GM12878 (cell line): ENCODE results near the gene C5AR1. TPM values are rescaled to one million over a fixed set of nuclear protein-coding genes. Genes with fewer than 3 reads are reported as not detected.

ENCODE experiments used
- BACH1 ChIP-seq: fragments of 450-650 bp; IDR thresholded peaks from 2 replicates; pipeline ENCODE4 v1.6.1; 2017; ENCODE audit warnings: mild to moderate bottlenecking, borderline replicate concordance
- CEBPB ChIP-seq, 2 experiments: fragments of 150-350 bp in 1 of 2; IDR thresholded peaks; 2 replicates each; pipeline ENCODE4 v1.6.1; 2012 to 2014; ENCODE audit warnings: low read depth in 2 of 2, low read length in 2 of 2, borderline replicate concordance in 1 of 2, inconsistent platforms in 1 of 2
- CREB1 ChIP-seq: IDR thresholded peaks from 2 replicates; pipeline ENCODE4 v1.6.1; 2012; ENCODE audit warnings: low read depth, mild to moderate bottlenecking, inconsistent platforms
- CUX1 ChIP-seq: IDR thresholded peaks from 2 replicates; pipeline ENCODE4 v1.6.1; 2012; ENCODE audit warnings: improper control_type of control experiment, low read depth, low read length; ENCODE audit not compliant: insufficient replicate concordance
- E4F1 ChIP-seq: fragments of 450-650 bp; IDR thresholded peaks from 2 replicates; pipeline ENCODE4 v1.6.1; 2018; ENCODE audit warnings: borderline replicate concordance, mild to moderate bottlenecking; ENCODE audit not compliant: partially characterized antibody
- IKZF2 ChIP-seq, 2 experiments: fragments of 450-650 bp; IDR thresholded peaks; 2 replicates each; pipeline ENCODE4 v1.6.1; 2017; ENCODE audit warnings: mild to moderate bottlenecking in 2 of 2, moderate library complexity in 2 of 2
- MEF2B ChIP-seq: fragments of 450-650 bp; IDR thresholded peaks from 2 replicates; pipeline ENCODE4 v1.6.1; 2018; ENCODE audit warnings: mild to moderate bottlenecking, moderate library complexity; ENCODE audit not compliant: partially characterized antibody, poor library complexity, severe bottlenecking
- MTA2 ChIP-seq: fragments of 450-650 bp; IDR thresholded peaks from 2 replicates; pipeline ENCODE4 v1.6.1; 2016; ENCODE audit warnings: low read depth, mild to moderate bottlenecking, moderate library complexity
- MYC ChIP-seq: IDR thresholded peaks from 2 replicates; pipeline ENCODE4 v1.6.1; 2011; ENCODE audit warnings: mild to moderate bottlenecking, low read length, moderate library complexity, inconsistent platforms; ENCODE audit not compliant: insufficient read depth, insufficient replicate concordance, insufficient read length, severe bottlenecking
- RAD51 ChIP-seq: fragments of 450-650 bp; IDR thresholded peaks from 2 replicates; pipeline ENCODE4 v1.6.1; 2016; ENCODE audit warnings: moderate library complexity, mild to moderate bottlenecking, inconsistent platforms
- RFX5 ChIP-seq: IDR thresholded peaks from 2 replicates; pipeline ENCODE4 v1.6.1; 2011; ENCODE audit warnings: low read depth, low read length, improper control_type of control experiment
- SP1 ChIP-seq: IDR thresholded peaks from one replicate; pipeline ENCODE4 v1.6.1; 2011; ENCODE audit warnings: low read depth, low read length
- TBL1XR1 ChIP-seq: IDR thresholded peaks from 2 replicates; pipeline ENCODE4 v1.6.1; 2012; ENCODE audit warnings: low read depth, low read length, improper control_type of control experiment
- USF2 ChIP-seq: IDR thresholded peaks from 2 replicates; pipeline ENCODE4 v1.6.1; 2011; ENCODE audit warnings: low read depth, low read length, improper control_type of control experiment, borderline replicate concordance
- YY1 ChIP-seq: IDR thresholded peaks from 2 replicates; pipeline ENCODE4 v1.6.1; 2011; ENCODE audit warnings: low read depth, mild to moderate bottlenecking, low read length
- ZNF24 ChIP-seq: fragments of 450-650 bp; IDR thresholded peaks from 2 replicates; pipeline ENCODE4 v1.6.1; 2017; ENCODE audit warnings: antibody characterized with exemption, mild to moderate bottlenecking
- ZSCAN29 ChIP-seq: fragments of 450-650 bp; IDR thresholded peaks from 2 replicates; pipeline ENCODE4 v1.6.1; 2017; ENCODE audit warnings: mild to moderate bottlenecking, moderate library complexity
- polyA plus RNA-seq, 11 experiments: library from polyadenylated mRNA; depleted of rRNA in 4 of 11; unstranded in 6 of 11; stranded (reverse) in 5 of 11; fragments of >200 nt; fragmentation: Nextera tagmentation in 4 of 11; fragmentation: Illumina TruSeq in 1 of 11; extraction: Ambion mirVana in 4 of 11; extraction: Trizol in 1 of 11; gene quantifications; 1 replicate in 1 of 11; 2 replicates in 10 of 11; pipeline versions ENCODE4 v1.2.1 to v1.2.3, GENCODE V29; 2011 to 2016; ENCODE audit warnings: inconsistent platforms in 2 of 11, missing spikeins in 2 of 11, low read depth in 1 of 11
- total RNA-seq, 4 experiments: library from RNA; depleted of rRNA in 3 of 4; stranded (reverse); fragments of >200 nt in 3 of 4; fragmentation: Illumina TruSeq in 1 of 4; extraction: Trizol in 1 of 4; gene quantifications; 2 replicates each; pipeline versions ENCODE4 v1.2.1 to v1.2.3, GENCODE V29; 2013 to 2021

The C5AR1 gene
- total and polyA plus RNA-seq, 10 of the 15 experiments (the other 5 are each of a cell fraction or from before 2014, with no cell fraction given): 0.04 to 1.5 (median 0.18) TPM

- TF ChIP-seq CUX1: no peak
- TF ChIP-seq CEBPB (IDR thresholded peaks at IDR 0.05; ENCODE audit: borderline replicate concordance in 1 of 2, low read depth in 2 of 2, low read length in 2 of 2): no peak
- no peak for TF ChIP-seq ZNF24
- TF ChIP-seq USF2: no peak; the same call in 1 of the 2 replicates
- peak; percentile 80 for TF ChIP-seq RAD51
- no peak; the same call in 1 of the 2 replicates for TF ChIP-seq BACH1
- peak; percentile 14; the same call in 1 of the 2 replicates for TF ChIP-seq RFX5
- TF ChIP-seq CREB1: peak; percentile 68; the same call in 1 of the 2 replicates
- no peak for TF ChIP-seq TBL1XR1
- TF ChIP-seq ZSCAN29: no peak
- no peak for TF ChIP-seq MYC
- peak; percentile 92 for TF ChIP-seq SP1
- TF ChIP-seq E4F1: peak; percentile 66
- no peak for TF ChIP-seq MEF2B
- peak; percentile 75 for TF ChIP-seq YY1
- no peak for TF ChIP-seq MTA2
- no peak for TF ChIP-seq IKZF2 (IDR thresholded peaks at IDR 0.05)
Observed at GRCh38 chr19:47348819-47349795, 39.4 kb downstream of the C5AR1 start, which contains the start of gene DHX34 (continued).
